HG03196 (cell line): ENCODE data around the gene OR5D16.
"Not testable (repeated sequence)": the region's sequence is repeated elsewhere in the genome, so short reads cannot be mapped to it uniquely, and the experiment has no call there.

ENCODE experiments used
- ATAC-seq: cut with Tn5 transposase; IDR thresholded peaks from one replicate; pipeline ENCODE4 v1.9.1; 2021; ENCODE audit not compliant: unreplicated experiment

OR5D16 gene

DNA sequence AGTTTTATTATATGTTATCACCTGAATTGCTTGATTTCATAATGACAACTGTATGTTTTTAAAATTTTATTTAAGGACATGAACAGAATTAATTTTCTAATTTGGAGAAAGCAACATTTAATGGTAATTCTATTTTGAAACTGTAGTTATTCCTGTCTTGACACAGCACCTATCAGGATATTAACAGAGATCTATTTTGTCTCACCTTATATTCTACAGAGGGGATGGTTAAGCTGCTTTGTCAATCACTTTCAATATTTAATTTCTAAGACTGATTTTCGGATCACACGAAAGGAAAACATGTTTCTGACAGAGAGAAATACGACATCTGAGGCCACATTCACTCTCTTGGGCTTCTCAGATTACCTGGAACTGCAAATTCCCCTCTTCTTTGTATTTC lies at the start of gene OR5D16:
TSS of gene OR5D16 (plus strand) at position 301 of the 400 bp plus-strand sequence. CDS start at position 301, 0 bp downstream.
- ATAC-seq: no peak

DNA sequence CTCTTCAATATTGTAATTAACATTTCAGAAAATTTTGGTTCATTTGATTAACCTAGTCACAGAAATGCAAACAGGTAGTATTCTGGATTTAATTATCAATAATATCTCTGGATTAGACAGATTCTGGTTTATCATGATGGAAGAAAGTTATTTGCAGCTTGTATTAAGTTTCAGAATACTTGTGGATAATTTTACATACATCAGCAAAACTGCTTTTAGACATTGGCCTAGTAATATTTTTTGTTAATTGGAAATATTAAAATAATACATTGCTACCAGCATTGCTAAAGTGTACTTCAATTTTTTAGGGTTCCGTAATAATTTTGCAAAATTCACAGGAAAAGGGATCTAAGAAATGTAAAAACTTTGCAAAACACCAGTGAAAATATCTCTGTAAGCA lies 46.9 kb upstream of the OR5D16 start:
- no peak for ATAC-seq

DNA sequence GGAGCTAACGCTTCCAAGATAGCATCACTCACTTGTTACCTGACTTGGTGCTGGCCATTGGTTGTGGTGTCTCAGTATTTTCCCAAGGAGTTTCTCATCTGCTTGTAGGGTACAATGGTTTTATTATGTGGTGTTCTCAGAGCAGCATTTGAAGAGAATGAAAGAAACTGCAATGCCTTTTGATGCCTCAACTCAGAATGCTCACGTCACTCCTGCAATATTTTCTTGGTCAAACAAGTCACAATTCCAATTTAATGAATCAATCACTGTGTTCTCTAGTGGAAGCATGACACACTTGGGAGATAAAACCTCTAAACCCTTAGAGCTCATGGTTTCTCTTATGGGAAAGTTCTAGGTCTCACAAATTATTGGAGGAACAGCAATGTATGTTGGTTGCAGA lies 45.2 kb upstream of the OR5D16 start:
- ATAC-seq: no peak

DNA sequence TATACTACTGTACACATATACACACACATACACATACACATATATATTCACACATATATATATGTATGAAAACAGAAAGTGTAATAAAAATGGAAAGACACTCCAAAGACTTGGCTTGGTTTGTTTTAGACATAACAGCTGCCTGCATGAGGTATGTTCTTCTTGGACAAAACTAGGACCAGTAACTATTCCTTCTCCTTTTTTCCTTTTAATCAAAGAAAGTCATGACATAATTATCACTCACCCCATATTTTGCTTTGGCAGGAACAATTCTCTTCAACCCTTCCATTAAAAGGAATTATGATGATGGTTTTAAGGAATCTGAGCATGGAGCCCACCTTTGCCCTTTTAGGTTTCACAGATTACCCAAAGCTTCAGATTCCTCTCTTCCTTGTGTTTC lies 43.3 kb upstream of the OR5D16 start, which contains the start of gene OR5D14:
TSS of gene OR5D14 (plus strand) at position 301 of the 400 bp plus-strand sequence. CDS start at position 301, 0 bp downstream.
- no peak for ATAC-seq

DNA sequence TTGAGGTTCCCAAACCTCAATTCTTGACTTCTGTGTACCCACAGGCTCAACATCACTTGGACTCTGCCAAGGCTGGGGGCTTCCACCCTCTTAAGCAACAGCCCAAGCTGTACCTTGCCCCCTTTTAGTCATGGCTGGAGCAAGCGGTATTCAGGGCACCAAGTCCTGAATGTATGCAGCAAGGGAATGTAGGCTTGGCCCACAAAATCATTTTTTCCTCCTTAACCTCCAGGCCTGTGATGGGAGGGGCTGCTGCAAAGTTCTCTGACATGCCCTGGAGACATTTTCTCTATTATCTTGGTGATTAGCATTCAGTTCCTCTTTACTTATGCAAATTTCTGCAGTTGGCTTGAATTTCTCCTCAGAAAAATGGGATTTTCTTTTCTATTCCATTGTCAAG lies 32.3 kb upstream of the OR5D16 start:
- ATAC-seq: no peak

DNA sequence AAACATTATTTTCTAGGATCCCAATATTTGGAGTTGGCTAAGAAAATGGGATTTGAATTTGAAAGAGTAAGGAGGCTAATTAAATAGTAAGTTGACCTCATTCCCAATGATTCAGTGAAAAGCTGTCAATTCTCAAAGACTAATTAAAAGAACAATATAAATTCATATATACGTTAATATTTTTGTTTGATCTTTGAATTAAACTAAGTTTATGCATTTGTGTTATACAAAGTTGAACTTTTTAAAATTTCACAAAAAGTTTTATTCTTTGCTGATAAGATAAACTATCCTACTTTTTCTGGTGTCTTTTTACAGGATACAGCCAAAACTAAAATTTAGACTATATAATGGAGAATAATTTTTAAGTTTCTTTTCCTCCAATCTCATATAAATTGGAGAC lies 27.5 kb upstream of the OR5D16 start, which contains the start of gene OR5L1:
TSS of gene OR5L1 (plus strand) at position 301 of the 400 bp plus-strand sequence. CDS start 100 bp downstream, outside the sequence.
- ATAC-seq: no peak

DNA sequence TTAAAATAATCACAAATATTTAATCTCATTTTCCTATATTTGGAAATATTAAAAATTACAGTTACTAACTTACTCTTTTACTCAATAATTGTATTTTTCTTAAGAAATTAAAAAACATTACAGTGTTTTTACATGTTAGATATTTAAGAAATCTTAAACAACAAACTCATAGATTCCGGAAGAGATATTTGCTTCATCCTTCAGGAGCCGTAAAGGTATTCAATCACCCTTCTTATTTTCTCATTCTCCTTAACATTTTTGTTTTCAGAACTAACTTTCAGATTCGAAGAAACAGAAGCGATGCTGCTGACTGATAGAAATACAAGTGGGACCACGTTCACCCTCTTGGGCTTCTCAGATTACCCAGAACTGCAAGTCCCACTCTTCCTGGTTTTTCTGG lies 19.2 kb upstream of the OR5D16 start, which contains the start of gene OR5D18:
TSS of gene OR5D18 (plus strand) at position 301 of the 400 bp plus-strand sequence. CDS start at position 301, 0 bp downstream.
- ATAC-seq: no peak

DNA sequence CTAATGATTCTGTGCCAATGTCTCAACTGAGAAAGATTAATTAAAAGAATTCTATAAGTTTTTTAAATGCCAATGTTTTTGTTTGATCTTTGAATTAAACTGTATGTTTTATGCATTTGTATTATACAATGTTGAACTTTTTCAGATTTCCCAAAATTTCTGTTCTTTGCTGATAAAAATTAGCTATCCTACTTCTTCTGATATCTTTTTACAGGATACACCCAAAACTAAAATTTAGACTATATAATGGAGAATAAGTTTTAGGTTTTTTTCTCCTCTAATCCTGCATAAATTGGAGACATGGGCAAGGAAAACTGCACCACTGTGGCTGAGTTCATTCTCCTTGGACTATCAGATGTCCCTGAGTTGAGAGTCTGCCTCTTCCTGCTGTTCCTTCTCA lies 11.6 kb upstream of the OR5D16 start, which contains the start of gene OR5L2:
TSS of gene OR5L2 (plus strand) at position 301 of the 400 bp plus-strand sequence. CDS start at position 301, 0 bp downstream.
- no peak for ATAC-seq

DNA sequence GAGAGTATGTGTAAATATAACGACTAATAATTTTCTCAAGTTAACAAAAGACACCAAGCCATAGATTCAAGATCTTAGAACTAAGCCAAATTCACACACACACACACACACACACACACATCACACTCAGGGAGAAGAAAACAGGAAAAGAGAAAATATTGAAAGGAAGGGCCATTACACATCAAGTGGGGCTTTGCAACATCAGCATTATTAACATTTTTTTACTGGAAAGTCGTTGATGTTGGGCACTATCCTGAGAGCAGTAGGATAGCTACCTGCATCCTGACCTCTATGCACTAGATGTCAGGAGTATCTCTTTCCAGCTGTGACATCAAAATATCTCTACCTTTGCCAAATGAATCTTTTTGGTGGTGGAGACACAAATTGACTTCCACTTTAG lies 8.9 kb downstream of the OR5D16 start:
- ATAC-seq: no peak

DNA sequence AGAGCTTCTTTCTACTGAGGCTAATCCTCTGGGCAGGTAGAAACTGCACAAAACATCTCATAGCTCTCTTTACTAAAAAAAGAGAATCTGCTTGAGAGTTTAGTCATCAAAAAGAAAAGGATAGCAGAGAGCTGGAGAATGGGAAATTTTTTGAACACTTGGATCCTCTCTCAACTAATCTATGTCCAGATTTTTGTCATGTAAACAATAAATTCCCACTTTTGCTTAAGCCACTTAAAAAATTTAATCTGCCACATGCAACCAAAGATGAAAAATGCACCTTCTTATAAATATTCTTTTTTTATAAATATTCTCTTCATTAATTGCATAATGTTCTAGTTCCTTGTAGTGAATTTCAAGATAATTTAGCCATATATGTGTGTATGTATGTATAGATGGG lies 10.5 kb downstream of the OR5D16 start:
- ATAC-seq: no peak

DNA sequence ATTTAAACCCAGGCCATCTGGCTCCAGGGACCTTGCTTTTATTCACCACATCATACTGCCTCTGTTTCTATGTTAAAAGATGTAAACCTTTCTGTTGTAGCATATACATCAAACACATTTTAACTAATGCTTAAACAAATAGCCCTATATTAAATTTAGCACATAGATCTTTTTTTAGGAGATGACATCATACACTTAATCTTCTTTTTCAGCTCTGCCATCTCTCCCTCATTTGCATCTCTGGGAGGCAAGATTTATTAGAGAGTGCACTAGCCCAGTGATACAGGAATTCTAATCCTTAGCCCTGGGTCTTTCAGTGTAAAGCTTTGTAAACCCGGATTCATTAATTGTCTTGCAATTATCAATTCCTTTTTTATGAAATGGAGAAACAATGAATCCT lies 13.6 kb downstream of the OR5D16 start:
- ATAC-seq: no peak

DNA sequence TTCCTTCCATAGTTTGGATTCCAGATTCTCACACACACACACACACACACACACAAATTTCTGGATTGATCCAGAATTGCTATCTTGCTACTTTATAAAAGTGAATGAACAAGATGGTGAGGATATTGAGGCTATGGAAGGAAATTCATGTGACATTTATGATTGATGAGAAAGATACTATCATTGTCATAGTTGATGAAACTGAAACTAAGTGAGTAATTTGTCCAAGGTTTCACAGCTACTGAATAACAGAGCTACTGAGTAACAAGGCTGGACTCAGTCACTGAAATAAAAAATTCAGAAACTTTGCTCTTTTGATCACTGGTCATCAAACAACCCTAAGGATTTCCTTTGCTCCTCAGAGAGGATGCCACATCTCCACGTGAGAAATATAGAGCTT lies 16.2 kb downstream of the OR5D16 start:
- ATAC-seq: no peak

DNA sequence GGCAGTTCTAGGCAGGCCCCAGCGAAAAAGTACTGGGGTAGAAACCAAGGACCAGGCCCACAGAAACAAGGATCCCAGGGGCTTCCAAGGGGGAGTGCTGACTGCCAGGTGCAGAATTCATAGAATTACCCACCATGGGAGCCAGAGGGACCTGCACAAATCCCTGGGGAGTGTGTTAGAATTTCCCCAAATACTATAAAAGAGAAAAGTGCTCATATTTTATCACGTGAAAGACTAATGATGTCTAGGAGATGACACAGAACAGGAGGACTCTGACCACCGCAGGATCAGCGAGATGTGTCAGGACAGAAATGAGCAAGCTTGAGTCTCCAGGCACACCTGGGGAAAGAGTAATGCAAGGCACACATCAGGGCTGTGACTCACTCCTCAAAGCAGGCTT lies 28.8 kb downstream of the OR5D16 start:
- not testable (repeated sequence) for ATAC-seq

DNA sequence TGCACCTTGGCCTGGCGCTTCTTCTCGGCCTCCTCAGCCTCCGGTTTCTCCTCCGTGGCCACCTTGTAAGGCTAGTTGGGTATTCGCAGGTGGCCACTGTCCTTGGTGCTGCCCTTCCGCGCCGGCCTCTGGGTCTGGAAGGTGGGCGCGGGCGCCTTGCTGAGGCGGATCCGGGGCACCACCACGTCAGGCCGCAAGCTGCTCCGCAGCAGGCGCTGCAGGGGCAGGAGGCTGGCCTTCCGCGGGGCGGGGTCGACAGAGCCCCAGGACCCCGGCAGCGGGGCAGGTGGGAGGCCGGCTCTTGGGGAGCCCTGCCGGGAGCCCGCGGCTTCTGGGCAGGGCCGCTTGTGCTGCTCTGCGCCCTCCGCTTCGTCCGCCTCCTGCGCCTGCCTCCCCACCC lies 34.2 kb downstream of the OR5D16 start:
- ATAC-seq: not testable (repeated sequence)

DNA sequence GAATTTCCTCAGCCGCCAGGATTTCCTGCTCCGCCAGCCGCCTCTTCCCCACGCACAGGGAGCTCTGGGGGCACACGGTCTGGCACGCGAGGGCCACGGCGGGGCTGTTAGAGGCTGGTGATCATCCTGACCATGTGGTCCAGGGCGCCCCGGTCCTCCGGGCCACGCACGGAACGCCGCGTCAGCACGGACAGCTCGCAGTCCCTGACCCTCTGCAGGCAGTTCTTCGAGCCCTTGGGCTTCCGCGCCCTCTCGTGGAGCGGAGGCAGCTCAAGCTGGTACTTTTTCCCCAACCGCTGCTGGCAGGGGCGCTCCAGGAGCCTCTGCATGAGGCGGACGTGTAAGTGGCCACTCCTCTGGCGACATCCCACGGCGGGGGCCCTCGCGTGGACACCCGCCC lies 34.6 kb downstream of the OR5D16 start:
- ATAC-seq: not testable (repeated sequence)

DNA sequence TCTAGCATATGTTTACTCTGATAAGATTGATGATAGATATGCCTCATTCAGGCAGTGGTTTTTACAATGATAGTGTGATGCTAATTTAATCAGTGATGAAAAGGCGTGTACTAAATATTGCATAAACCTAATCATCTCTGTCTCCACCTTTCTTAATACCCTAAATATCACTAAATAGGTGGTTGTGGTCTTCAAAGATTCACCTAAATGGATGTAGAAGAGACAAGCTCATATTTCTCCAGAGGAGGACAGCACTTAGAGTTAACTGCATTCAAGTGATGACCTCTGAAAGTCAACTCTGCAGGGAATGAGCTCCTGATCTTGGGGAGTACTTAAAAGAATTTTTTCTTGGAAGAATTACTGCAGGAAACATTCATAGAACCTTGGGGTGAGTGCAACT lies 44.4 kb downstream of the OR5D16 start, which contains the start of gene TRIM51:
TSS of gene TRIM51 (plus strand) at position 301 of the 400 bp plus-strand sequence. CDS start 2,132 bp downstream, outside the sequence.
- ATAC-seq: not testable (repeated sequence)

DNA sequence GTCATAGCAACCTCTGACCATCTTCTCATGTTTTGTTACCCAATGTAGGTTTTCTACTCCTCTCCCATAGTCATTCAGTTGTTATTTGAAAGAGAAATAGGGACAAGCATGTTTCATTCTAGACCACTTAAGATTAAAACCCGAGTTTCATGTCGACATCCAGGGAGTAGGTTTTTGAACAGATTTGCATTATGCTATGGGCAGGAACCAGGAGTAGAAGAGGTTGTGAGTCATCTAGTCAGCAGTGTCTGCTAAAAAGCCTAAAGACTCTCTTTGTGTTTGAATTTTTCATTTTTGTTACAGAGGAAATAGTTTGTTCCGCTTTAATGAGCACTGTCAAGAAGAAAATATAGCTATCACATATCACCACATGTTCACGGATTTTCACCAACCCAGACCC lies 46.4 kb downstream of the OR5D16 start:
- not testable (repeated sequence) for ATAC-seq

DNA sequence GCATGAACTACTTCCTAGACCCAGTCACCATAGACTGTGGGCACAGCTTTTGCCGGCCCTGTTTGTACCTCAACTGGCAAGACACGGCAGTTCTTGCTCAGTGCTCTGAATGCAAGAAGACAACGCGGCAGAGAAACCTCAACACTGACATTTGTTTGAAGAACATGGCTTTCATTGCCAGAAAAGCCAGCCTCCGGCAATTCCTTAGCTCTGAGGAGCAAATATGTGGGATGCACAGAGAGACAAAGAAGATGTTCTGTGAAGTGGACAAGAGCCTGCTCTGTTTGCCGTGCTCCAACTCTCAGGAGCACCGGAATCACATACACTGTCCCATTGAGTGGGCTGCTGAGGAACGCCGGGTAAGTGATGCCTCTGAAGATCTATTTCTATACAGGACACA lies 46.9 kb downstream of the OR5D16 start:
- ATAC-seq: not testable (repeated sequence)
